ENCODE results near the gene PRTFDC1.

The PRTFDC1 gene

DNA sequence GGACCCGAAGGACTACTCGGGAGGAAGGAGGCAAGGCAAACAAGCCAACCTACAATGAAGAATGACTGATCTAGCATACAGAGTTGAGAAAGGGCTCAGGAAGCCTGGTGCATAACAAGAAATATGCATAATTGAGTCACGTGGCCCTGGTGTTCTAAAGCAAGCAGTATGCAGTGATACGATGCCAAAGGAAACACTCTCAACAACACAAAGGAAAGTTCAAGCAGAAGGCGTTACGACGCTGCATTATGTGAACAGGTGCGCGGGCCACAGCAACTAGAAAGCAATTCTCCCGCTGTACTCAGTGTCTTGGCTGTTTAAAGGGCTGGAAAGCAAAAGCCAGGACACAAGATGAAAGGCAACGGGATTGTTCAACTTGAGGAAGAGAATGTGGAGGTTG lies 100.8 kb downstream of the PRTFDC1 start:
- TF ChIP-seq, protein P1, sequence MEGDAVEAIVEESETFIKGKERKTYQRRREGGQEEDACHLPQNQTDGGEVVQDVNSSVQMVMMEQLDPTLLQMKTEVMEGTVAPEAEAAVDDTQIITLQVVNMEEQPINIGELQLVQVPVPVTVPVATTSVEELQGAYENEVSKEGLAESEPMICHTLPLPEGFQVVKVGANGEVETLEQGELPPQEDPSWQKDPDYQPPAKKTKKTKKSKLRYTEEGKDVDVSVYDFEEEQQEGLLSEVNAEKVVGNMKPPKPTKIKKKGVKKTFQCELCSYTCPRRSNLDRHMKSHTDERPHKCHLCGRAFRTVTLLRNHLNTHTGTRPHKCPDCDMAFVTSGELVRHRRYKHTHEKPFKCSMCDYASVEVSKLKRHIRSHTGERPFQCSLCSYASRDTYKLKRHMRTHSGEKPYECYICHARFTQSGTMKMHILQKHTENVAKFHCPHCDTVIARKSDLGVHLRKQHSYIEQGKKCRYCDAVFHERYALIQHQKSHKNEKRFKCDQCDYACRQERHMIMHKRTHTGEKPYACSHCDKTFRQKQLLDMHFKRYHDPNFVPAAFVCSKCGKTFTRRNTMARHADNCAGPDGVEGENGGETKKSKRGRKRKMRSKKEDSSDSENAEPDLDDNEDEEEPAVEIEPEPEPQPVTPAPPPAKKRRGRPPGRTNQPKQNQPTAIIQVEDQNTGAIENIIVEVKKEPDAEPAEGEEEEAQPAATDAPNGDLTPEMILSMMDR (IDR thresholded peaks at IDR 0.05; ENCODE audit: insufficient read depth, low read length, poor library complexity, severe bottlenecking): no peak
- TF ChIP-seq EZH2phosphoT487 (conservative IDR thresholded peaks at IDR 0.05; ENCODE audit: low read length): no peak
- Histone ChIP-seq H3K4me3 (ENCODE audit: insufficient read depth, low read length, poor library complexity, severe bottlenecking) (no peak overlapping the region), H3F3A (ENCODE audit: insufficient read depth) (no peaks in the 10 kb centered on the region), H3K27me3 (ENCODE audit: low read length) (no peaks in the 10 kb centered on the region), H3K36me3 (ENCODE audit: low read length) (no peaks in the 10 kb centered on the region), H4K20me1 (ENCODE audit: low read depth, low read length) (no peaks in the 10 kb centered on the region), H3K4me2 (ENCODE audit: low read depth, low read length, poor library complexity, severe bottlenecking) (no peak overlapping the region), H3K9me2 (replicated peaks; ENCODE audit: insufficient read depth, low read length) (no peaks in the 10 kb centered on the region), H3K79me2 (ENCODE audit: insufficient read depth, low read length) (no peaks in the 10 kb centered on the region), H3K9me3 (ENCODE audit: insufficient read depth, low read length) (no peaks in the 10 kb centered on the region), H2AFZ (ENCODE audit: low read depth, low read length, severe bottlenecking) (no peak overlapping the region), H3K9ac (ENCODE audit: low read length) (no peak overlapping the region), H3K27ac (ENCODE audit: low read depth, low read length) (no peak overlapping the region)

DNA sequence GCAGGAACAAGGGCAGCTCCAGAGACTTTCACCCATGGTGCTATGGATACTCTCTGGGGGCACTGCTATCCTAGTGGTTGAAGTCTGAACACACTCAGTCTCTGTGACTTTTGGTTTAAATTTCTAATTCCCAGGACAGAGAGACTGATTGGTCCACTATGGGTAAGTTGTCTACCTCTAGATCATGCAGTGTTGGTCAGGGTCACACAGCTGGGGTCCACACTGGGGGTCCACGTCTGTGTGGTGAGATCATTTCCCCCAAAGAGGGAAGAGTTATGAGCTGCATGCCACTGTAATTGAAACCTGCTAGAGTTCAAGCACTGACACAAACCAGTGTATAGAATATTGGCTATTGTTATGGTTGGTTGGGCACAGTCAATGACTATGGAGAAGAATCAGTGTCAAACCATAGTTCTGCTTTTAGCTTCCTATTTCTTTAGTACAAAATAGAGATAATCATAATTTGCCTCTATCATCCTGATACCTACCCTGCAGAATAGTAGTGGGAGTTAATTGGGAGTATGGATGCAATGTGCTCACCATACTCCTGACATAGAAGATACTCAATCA lies 101.6 kb downstream of the PRTFDC1 start:
- H3K4me2 ChIP-seq (ENCODE audit: low read depth, low read length, poor library complexity, severe bottlenecking): no peak overlapping the region
- H4K20me1 ChIP-seq (ENCODE audit: low read depth, low read length): no peaks in the 10 kb centered on the region
- H3K27ac ChIP-seq (ENCODE audit: low read depth, low read length): no peak overlapping the region
- H3K27me3 ChIP-seq (ENCODE audit: low read length): no peaks in the 10 kb centered on the region
- H2AFZ ChIP-seq (ENCODE audit: low read depth, low read length, severe bottlenecking): no peak overlapping the region
- H3K9me3 ChIP-seq (ENCODE audit: insufficient read depth, low read length): no peaks in the 10 kb centered on the region
- H3K9me2 ChIP-seq (replicated peaks; ENCODE audit: insufficient read depth, low read length): no peaks in the 10 kb centered on the region
- TF ChIP-seq, protein P1 (IDR thresholded peaks at IDR 0.05; ENCODE audit: insufficient read depth, low read length, poor library complexity, severe bottlenecking): no peak
- TF ChIP-seq EZH2phosphoT487 (conservative IDR thresholded peaks at IDR 0.05; ENCODE audit: low read length): no peak
- no peaks in the 10 kb centered on the region for H3F3A ChIP-seq (ENCODE audit: insufficient read depth)
- H3K4me3 ChIP-seq (ENCODE audit: insufficient read depth, low read length, poor library complexity, severe bottlenecking): no peak overlapping the region
- H3K9ac ChIP-seq (ENCODE audit: low read length): no peak overlapping the region
- H3K36me3 ChIP-seq (ENCODE audit: low read length): no peaks in the 10 kb centered on the region
- H3K79me2 ChIP-seq (ENCODE audit: insufficient read depth, low read length): no peaks in the 10 kb centered on the region

DNA sequence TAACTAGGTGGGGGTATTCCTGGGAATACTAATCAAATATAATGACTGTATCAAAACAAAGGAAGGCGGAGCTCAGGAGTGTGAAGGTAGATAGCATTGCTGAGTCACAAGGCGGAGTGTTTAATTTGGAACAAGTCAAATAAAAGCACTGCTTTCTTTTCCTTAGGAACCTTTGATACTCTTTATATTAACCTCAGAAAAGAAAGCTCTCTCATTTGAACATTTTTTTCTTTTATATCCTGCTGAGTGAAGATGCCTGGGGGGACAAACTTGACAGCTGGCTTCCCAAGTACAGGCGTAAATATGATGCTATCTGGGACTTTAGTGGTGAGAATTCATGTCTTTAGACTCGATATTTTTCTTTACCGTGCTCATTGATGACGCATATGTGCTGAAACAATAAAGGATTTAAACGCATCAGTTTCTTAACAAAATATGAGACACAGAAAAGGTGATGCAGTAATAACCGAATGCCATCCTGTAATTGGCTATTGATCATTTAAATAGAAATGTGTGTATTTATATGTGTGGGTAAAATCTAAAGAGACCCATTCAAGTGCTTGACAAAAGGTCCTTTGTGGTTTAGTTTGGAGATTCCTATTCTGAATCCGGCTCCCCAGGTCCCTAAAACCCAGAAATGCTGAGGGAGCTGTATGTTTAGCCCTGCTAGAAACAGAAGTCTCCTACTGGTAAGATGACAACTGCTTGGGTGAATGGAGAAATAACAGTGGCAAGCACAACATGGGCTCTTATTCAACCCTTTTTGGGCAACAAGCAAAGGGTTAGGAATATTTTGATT lies 102.7 kb downstream of the PRTFDC1 start:
- Histone ChIP-seq H3K9me3 (ENCODE audit: insufficient read depth, low read length) (no peaks in the 10 kb centered on the region), H3K27ac (ENCODE audit: low read depth, low read length) (no peak overlapping the region), H3K9ac (ENCODE audit: low read length) (no peak overlapping the region), H3K36me3 (ENCODE audit: low read length) (no peaks in the 10 kb centered on the region), H3K9me2 (replicated peaks; ENCODE audit: insufficient read depth, low read length) (no peaks in the 10 kb centered on the region), H3F3A (ENCODE audit: insufficient read depth) (no peaks in the 10 kb centered on the region), H3K4me3 (ENCODE audit: insufficient read depth, low read length, poor library complexity, severe bottlenecking) (no peak overlapping the region), H4K20me1 (ENCODE audit: low read depth, low read length) (no peaks in the 10 kb centered on the region), H3K79me2 (ENCODE audit: insufficient read depth, low read length) (no peaks in the 10 kb centered on the region), H2AFZ (ENCODE audit: low read depth, low read length, severe bottlenecking) (no peak overlapping the region), H3K27me3 (ENCODE audit: low read length) (no peaks in the 10 kb centered on the region), H3K4me2 (ENCODE audit: low read depth, low read length, poor library complexity, severe bottlenecking) (no peak overlapping the region)
- no peak for TF ChIP-seq EZH2phosphoT487 (conservative IDR thresholded peaks at IDR 0.05; ENCODE audit: low read length)
- TF ChIP-seq, protein P1 (IDR thresholded peaks at IDR 0.05; ENCODE audit: insufficient read depth, low read length, poor library complexity, severe bottlenecking): no peak
